ENCODE measurements around the gene MCC. TPM values are rescaled to one million over a fixed set of nuclear protein-coding genes. Genes with fewer than 3 reads are reported as not detected.

The MCC gene
- total RNA-seq, 4 donors from 2014 or later, result 17.1 to 90.7 (median 40.1) TPM

GRCh38 chr5:113243349-113243664 is 244.9 kb downstream of the MCC start:
- Histone ChIP-seq H3K4me1 (peaks cover 0 to 4% of the 10 kb centered on the region in 2 donors), H3K36me3 (no peaks in the 10 kb centered on the region), H3K9me3 (no peaks in the 10 kb centered on the region), H3K4me3 (no peak overlapping the region), H3K27ac (no peak overlapping the region), H3K27me3 (no peaks in the 10 kb centered on the region)
- intact Hi-C loops (cut with DNase I; ENCODE audit: low total_unique reads), result no loop called here
- TF ChIP-seq CTCF (IDR thresholded peaks at IDR 0.05), result no peak
- TF ChIP-seq POLR2A (IDR thresholded peaks at IDR 0.05), result no peak
- DNase-seq, result no peak

GRCh38 chr5:113242481-113243348 is 245.5 kb downstream of the MCC start:
- Histone ChIP-seq H3K27ac (no peak overlapping the region), H3K9me3 (no peaks in the 10 kb centered on the region), H3K4me3 (no peak overlapping the region), H3K4me1 (peaks cover 0 to 4% of the 10 kb centered on the region in 2 donors), H3K27me3 (no peaks in the 10 kb centered on the region), H3K36me3 (no peaks in the 10 kb centered on the region)
- intact Hi-C loops (cut with DNase I; ENCODE audit: low total_unique reads), result no loop called here
- no peak for DNase-seq
- no peak for TF ChIP-seq POLR2A (IDR thresholded peaks at IDR 0.05)
- TF ChIP-seq CTCF (IDR thresholded peaks at IDR 0.05), result no peak

- H3K27me3 ChIP-seq, result no peaks in the 10 kb centered on the region
- no peak for DNase-seq
- no peak overlapping the region for H3K4me3 ChIP-seq
- no peaks in the 10 kb centered on the region for H3K9me3 ChIP-seq
- TF ChIP-seq CTCF (IDR thresholded peaks at IDR 0.05), result no peak
- TF ChIP-seq POLR2A (IDR thresholded peaks at IDR 0.05), result no peak
- no peaks in the 10 kb centered on the region for H3K4me1 ChIP-seq
- H3K36me3 ChIP-seq, result no peaks in the 10 kb centered on the region
- H3K27ac ChIP-seq, result no peak overlapping the region
- intact Hi-C loops (cut with DNase I; ENCODE audit: low total_unique reads), result no loop called here
Measured at GRCh38 chr5:113240951-113241726, 247.1 kb downstream of the MCC start.

GRCh38 chr5:113240032-113240431 is 248.2 kb downstream of the MCC start:
- TF ChIP-seq POLR2A (IDR thresholded peaks at IDR 0.05), result no peak
- TF ChIP-seq CTCF (IDR thresholded peaks at IDR 0.05), result no peak
- Histone ChIP-seq H3K4me3 (no peak overlapping the region), H3K36me3 (no peaks in the 10 kb centered on the region), H3K27ac (no peak overlapping the region), H3K4me1 (no peaks in the 10 kb centered on the region), H3K9me3 (no peaks in the 10 kb centered on the region), H3K27me3 (no peaks in the 10 kb centered on the region)
- intact Hi-C loops (cut with DNase I; ENCODE audit: low total_unique reads), result no loop called here
- no peak for DNase-seq

- H3K4me1 ChIP-seq, result no peaks in the 10 kb centered on the region
- H3K4me3 ChIP-seq, result no peak overlapping the region
- no peaks in the 10 kb centered on the region for H3K27me3 ChIP-seq
- no peaks in the 10 kb centered on the region for H3K9me3 ChIP-seq
- no peaks in the 10 kb centered on the region for H3K36me3 ChIP-seq
- intact Hi-C loops (cut with DNase I; ENCODE audit: low total_unique reads), result no loop called here
- no peak for DNase-seq
- no peak for TF ChIP-seq CTCF (IDR thresholded peaks at IDR 0.05)
- no peak for TF ChIP-seq POLR2A (IDR thresholded peaks at IDR 0.05)
- no peak overlapping the region for H3K27ac ChIP-seq
Measured at GRCh38 chr5:113237893-113238292, 250.4 kb downstream of the MCC start.

All from uterus (tissue), 4 donors.